Fibroblast of upper back skin (primary cell): ENCODE measurements around the gene ZNF414.
A peak's percentile ranks its signal among the peaks of the same experiment; 100 is the strongest.
"Not testable (repeated sequence)": the region's sequence is repeated elsewhere in the genome, so short reads cannot be mapped to it uniquely, and the experiment has no call there.

ENCODE experiments used
- DNase-seq: peaks from one replicate; pipeline ENCODE4 v3.0.0-alpha.2; 2013

ZNF414 gene

GRCh38 chr19:8517551-8518442 lies 3.8 kb upstream of the ZNF414 start:
- peak; percentile 43 for DNase-seq

- DNase-seq, result no peak
Measured at GRCh38 chr19:8515317-8515716, 1.4 kb upstream of the ZNF414 start.

- not testable (repeated sequence) for DNase-seq
Measured at GRCh38 chr19:8514505-8515009, 590 bp upstream of the ZNF414 start.

GRCh38 chr19:8513036-8513686 lies 806 bp downstream of the ZNF414 start:
- DNase-seq, result no peak

GRCh38 chr19:8512115-8512967 lies 1.6 kb downstream of the ZNF414 start:
- peak; percentile 15 for DNase-seq

GRCh38 chr19:8511573-8512101 lies 2.3 kb downstream of the ZNF414 start:
- no peak for DNase-seq

- no peak for DNase-seq
Measured at GRCh38 chr19:8510589-8511115, 3.3 kb downstream of the ZNF414 start.

GRCh38 chr19:8506402-8506957 lies 7.5 kb downstream of the ZNF414 start:
- no peak for DNase-seq

- DNase-seq, result peak; percentile 59
Measured at GRCh38 chr19:8505680-8506401, 8.1 kb downstream of the ZNF414 start.

- no peak for DNase-seq
Measured at GRCh38 chr19:8504919-8505318, 9.0 kb downstream of the ZNF414 start.

GRCh38 chr19:8504171-8504570 lies 9.8 kb downstream of the ZNF414 start:
- DNase-seq, result no peak

- DNase-seq, result no peak
Measured at GRCh38 chr19:8503510-8503909, 10.5 kb downstream of the ZNF414 start.

- DNase-seq, result no peak
Measured at GRCh38 chr19:8501981-8502380, 12.0 kb downstream of the ZNF414 start.

- DNase-seq, result no peak
Measured at GRCh38 chr19:8501516-8501915, 12.5 kb downstream of the ZNF414 start.

GRCh38 chr19:8500158-8500557 lies 13.8 kb downstream of the ZNF414 start:
- no peak for DNase-seq

GRCh38 chr19:8499048-8499833 lies 14.7 kb downstream of the ZNF414 start:
- no peak for DNase-seq

- DNase-seq, result no peak
Measured at GRCh38 chr19:8498295-8498694, 15.7 kb downstream of the ZNF414 start.

- no peak for DNase-seq
Measured at GRCh38 chr19:8494158-8494557, 19.8 kb downstream of the ZNF414 start.

- no peak for DNase-seq
Measured at GRCh38 chr19:8491574-8491973, 22.4 kb downstream of the ZNF414 start.

- no peak for DNase-seq
Measured at GRCh38 chr19:8490873-8491272, 23.1 kb downstream of the ZNF414 start.

GRCh38 chr19:8490395-8490760 lies 23.6 kb downstream of the ZNF414 start:
- no peak for DNase-seq
